NCI-H2196 (cell line): ENCODE results near the gene FUT8.

Experiments
- DNase-seq: peaks from one replicate; lab custom pipeline; 2025; ENCODE audit not compliant: unreplicated experiment; lab: John Stamatoyannopoulos, UW

Gene FUT8

DNA sequence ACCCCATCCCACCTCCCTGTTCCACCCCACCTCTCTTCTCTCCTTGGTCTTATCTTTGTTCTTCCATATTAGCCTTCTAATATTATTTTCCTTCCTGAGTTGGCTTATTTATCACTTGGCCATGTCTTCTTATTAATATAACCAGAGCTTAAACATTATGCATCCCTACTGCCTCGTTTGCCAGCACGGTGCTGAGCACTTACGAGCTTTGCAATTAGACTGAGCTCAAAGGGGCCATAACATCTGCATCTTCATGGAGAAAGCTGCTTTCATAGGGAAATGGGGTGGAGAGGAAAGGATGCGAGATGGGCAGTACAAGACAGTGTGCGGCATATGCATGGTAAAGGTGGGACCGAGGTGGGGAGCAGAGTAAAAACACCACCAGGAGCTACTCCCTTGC, 342.8 kb downstream of the FUT8 start:
- DNase-seq: no peak

GRCh38 chr14:65756880-65757279, 344.4 kb downstream of the FUT8 start:
- no peak for DNase-seq

- no peak for DNase-seq
Observed at GRCh38 chr14:65769151-65769550, 356.6 kb downstream of the FUT8 start.

DNA sequence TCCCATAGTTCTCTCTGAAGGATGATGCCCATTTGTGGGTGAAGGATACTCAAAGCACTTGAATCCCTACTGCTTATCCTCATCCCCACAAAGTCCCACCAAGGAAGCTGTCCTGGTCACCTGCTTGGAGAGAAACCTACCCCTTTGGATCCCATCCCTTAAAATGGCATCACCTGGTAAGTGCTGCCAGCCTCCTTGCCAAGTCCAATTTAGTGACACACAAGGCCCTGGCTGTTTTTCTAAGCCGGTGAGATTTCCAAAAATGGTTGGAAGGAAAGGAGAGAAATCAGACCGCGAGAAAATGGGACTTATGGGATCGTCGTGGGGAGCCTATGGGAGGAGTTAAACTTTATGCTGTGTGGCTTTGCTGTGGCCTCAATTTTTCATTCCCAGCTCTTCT, 358.2 kb downstream of the FUT8 start:
- DNase-seq: no peak

DNA sequence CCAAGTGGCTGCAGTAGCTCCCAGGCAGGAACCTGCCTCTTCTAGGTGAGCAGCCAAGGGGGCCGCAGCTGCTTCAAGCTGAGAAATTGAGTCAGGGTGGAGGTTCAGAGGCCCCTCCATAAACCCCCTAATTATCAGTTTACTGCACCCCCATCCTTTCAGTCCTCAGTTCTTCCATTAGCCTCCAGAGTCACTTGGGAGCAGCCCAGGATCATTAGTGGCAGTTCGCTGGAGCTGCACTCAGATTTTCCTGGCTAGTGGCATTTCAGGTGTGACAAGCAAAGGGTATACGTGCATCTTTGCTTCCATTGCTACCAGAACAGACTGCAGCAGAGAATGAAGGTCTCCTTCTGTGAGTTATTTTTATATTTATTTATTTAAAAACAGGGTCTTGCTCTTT, 358.7 kb downstream of the FUT8 start:
- DNase-seq: no peak

DNA sequence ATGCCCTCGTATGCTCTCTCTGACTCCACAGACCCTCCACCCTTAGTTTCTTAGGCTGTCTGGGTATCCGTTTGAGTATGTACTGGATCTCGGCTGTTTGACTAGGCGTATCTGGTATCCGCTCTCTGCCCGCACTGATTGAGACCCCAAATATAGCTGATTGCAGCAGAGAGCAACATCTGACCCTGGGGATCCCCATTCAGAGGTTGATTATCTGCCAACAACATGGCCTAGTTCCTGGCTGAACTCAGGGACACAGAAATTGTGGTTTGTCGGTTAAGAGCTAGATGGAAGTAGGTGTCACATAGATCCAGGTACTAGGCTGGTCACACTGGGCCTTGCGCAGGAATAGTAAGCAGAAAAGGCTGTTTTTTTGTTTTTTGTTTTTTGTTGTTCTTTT, 359.9 kb downstream of the FUT8 start:
- no peak for DNase-seq

- no peak for DNase-seq
Observed at GRCh38 chr14:65772921-65773574, 360.5 kb downstream of the FUT8 start.

GRCh38 chr14:65774041-65774440, 361.5 kb downstream of the FUT8 start:
- no peak for DNase-seq

DNA sequence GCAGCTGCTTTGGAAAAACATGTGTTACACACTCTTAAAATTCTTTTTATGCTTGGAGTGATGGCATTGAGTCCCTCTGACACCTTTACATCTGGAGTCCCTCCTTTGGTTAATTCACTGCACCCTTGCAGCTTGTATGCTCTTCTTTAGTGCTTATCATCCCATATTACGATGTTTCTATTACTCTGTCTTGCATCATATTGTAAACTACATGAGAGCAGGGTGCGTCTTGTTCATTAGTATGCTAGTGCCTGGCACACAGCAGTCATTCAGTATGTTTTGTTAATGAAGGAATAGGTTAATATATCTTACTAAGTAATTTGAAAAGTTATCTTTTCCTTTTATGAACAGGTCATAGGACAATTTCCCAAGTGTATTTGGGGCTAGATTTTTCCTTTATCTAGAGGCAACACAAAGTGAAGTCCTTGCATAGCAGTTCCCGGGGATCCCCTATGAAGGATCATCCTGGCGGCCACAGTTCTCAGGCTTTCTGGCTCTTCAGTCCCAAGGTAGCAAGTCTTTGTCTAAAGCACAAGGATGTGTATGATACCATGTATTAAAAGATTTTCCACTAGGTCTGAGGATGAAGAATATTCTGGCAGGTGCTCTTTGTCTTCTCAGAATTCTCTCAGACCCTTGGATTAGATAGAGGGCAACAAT, 363.8 kb downstream of the FUT8 start:
- DNase-seq: no peak

GRCh38 chr14:65780566-65780965, 368.0 kb downstream of the FUT8 start:
- no peak for DNase-seq

GRCh38 chr14:65783101-65783500, 370.6 kb downstream of the FUT8 start:
- DNase-seq: no peak

DNA sequence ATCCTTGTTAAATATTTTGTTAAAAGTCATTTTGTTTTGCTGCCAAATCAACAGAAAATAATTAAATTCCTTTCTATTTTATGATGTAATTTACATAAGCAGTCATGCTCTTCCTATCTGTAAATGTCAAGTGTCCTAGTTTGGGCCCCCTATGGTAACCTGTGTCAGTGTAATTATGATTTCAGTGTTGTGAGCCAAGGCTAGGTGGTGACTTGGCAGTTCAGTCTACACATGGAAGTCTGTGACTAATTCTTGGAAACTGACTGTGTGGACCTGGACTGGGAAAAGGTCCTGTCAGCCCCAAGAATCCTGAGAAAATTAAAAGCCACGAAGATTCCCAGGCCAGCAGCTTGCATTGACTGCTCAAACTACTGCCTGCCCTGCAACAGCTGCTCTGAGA, 371.0 kb downstream of the FUT8 start:
- DNase-seq: no peak

- DNase-seq: no peak
Observed at GRCh38 chr14:65784574-65784973, 372.0 kb downstream of the FUT8 start.

DNA sequence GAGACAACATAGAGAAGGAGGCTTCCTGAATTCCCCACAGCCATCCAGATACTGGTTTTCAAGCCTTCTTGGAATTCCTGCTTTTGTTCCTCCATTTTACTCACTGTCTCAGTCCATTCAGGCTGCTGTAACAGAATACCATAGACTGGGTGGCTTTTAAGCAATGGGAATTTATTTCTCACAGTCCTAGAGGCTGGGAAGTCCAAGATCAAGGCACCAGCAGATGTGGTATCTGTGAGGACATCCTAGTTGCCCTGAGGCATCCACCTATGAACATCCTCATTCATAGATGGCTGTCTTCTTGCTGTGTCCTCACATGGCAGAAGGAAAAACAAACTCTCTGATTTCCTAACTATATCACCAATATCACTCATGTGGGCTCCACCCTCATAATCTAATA, 374.9 kb downstream of the FUT8 start:
- no peak for DNase-seq

- no peak for DNase-seq
Observed at GRCh38 chr14:65788876-65789275, 376.3 kb downstream of the FUT8 start.

- no peak for DNase-seq
Observed at GRCh38 chr14:65789363-65789762, 376.8 kb downstream of the FUT8 start.

DNA sequence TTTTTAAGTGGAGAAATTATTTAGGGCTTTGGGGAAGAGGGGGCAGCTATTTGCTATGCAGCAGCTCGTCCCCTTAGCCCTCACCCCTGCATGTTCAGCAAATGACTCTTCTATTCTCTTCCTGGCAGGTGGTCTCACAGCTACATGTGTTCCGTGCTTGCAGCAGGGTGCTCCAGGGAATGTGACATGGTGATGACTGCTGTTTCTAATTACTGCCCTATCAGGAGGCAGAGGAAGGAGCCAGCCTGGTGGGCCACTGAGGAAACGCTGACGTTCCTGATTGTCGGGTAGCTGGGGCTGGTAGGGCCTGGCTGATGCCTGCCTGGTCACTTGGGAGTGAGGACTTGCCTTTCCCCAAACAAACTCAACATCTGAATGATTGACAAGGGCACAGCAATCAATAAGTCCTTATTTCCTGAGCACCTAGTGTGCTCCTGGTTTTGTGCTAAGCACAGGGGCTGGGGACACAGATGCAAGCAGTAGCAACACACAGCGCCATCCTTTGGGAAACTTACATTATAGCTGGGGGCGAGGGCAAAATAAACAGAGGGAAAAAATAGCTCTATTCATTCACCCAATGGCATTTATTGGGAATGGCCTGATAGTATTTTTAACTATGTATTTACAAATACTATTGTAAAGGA, 377.8 kb downstream of the FUT8 start:
- no peak for DNase-seq

GRCh38 chr14:65791191-65791981, 378.9 kb downstream of the FUT8 start:
- DNase-seq: no peak

DNA sequence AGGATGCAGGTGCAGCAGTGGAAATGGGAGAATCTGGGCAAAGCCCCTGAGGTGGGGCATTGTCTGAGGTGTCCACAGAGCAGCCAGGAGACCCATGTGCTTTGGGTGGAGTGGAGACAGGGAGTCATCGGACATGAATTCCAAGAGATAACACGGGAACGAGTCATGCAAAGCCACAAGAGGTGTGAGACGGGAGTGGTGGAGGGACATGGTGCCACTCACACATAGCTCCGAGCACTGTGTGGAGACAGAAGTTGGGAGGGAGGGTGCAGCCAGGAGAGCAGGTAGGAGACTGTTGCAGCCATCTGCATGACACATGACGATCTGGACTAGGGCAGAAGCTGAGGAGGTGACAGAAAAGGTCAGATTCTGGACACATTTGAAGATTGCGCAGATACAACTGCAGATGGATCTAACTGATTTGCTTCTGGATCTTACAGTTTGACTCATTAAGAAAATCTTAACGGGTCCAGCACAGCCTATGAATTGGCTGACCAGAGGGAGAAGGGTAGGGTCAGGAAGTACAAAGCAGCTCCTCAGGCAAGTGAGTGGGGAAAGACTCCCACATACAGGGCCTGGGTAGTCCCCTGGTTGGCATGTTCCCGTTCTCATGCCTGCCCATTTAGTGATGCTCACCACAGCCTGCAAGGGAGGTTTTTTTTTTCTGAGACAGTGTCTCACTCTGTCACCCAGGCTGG, 379.8 kb downstream of the FUT8 start:
- no peak for DNase-seq
